ENCODE data around the gene HACE1.

HACE1 gene

DNA sequence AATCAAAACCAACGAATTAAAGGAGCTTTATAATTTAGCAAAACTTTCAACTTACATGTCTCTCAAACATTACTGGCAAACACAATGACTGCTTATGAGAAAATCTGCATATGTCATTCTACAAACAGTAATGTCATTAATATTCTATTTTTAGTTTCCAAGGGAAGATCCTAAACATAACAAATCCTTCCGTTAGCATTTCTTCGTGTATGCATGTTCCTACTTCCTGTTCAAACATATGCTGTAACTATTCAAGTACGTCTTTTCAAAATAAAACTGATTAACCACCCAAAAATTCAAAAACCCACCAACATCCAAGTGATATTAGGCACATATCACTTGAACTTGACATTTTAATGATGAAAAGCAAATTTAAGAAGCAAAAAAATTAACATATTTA lies 131.3 kb downstream of the HACE1 start:
- DNase-seq = no peak

DNA sequence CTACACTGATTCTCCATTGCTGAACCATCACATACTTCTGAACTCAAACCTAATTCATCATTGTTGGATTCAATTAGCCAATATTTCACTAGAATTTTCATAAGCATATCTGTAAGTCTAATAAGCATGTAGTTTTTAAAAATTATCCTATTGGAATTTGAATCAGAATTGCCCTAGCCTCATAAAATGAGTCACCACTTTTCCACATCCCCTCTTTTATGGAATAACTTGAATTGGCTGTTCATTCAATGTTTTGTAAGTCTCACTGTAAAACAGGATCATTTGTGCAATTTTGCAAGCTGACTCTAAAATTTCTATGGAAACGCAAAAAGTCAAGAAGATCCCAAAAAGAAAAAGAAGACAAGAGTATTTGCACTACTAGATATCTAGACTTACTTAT lies 141.0 kb downstream of the HACE1 start:
- no peak for DNase-seq

DNA sequence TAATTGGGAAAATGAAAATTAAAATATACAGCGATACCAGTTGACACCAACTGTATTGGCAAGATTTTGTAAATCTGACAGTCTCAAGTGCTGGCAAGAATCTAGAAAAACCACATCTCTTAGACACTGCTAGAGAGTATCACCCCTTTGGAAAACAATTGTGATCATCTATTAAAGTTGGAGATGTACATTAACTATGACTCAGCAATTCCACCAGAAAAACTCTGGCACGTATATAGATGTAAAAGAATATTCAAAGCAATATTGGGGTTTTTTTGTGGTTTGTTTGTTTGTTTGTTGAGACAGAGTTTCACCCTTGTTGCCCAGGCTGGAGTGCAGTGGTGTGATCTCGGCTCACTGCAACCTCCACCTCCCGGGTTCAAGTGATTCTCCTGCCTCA lies 142.9 kb downstream of the HACE1 start:
- no peak for DNase-seq

DNA sequence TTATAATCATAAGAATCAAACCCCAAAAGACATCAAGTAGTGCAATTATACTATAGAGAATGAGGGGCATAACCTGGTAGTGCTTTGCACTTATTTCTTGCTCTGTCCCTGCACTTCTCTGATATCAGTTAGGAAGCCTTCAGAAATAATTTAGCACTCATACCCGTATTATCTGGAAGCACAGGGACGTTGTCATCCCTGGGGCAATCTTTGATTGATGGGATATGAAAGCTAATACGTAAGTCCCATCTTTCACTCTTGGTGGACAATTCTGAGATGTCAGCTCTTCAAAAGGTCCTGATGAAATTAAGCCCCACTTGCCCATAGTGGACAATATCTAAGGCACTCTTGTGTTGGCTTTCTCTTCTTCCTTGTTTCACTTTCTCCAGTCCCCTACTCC lies 144.9 kb downstream of the HACE1 start:
- no peak for DNase-seq

DNA sequence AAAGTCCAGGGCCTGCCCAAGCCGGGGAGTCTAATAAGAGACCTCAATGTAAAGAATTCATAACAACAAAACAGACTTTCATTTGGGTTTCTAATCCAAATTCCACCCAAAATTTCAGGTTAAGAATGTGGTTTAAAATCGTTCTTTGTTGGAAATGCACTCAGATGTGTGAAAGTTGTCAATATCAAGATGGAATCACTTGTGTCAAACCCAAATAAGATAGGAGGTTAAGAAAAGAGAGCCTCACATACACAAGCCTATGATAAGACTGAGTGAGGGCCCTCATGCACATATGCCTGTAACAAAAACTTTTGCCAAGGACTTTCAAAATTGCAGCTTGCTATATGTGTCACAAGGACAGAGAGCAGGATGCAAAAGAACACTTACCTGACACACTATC lies 145.7 kb downstream of the HACE1 start:
- DNase-seq = no peak

DNA sequence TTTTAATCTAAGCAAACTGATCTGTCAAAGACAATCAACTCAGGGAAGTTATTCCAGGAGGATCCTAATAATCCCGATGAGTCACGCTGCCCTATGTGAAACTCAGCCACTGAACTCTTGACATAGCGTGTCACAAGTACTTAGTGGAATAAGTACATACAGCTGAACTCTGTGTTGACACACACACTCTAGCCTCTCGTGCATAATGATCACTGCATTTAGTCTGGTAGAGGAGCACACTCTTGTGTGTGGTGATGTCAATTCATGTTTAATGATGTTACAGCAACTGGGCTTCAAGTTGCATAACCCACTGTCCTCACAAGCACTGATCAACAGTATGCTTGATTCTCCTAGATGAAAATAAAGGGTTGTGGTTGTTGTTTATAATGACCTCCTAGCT lies 148.3 kb downstream of the HACE1 start:
- DNase-seq = no peak

DNA sequence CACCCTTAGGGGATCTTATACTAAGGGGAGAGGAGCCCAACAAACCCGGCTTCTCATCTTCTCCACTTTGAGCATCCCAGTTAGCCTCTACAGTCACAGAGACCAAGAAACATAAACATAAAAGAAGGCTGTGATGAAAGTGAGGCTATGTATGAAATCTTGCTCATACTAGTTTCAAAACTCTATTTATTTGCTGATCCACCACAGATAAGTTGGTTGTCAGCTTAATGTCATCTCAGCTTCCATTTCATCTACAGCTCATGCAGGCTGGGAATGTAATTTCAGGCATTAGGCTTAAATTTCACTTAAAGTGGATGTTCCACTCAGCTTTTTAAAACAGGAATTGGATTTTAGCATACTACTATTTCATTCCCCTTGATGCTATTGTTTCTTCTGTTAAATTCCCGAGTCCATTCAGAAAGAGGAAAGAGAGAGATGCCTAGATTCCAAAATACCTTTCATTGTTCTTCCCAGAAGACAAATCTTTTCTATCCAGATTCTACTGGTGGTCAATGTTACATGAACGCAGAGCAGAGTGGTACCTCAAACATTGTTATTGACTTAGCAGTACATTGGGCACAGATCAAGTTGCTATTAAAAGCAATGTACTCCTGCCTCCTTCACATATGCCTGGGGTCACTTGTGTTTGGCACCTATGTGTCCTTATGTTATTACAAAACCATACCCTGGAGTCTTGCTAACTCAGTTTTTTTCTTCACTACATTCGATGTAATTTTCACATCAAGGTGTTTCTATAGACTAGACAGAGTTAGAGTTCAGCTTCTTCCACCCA lies 149.0 kb downstream of the HACE1 start:
- no peak for DNase-seq

DNA sequence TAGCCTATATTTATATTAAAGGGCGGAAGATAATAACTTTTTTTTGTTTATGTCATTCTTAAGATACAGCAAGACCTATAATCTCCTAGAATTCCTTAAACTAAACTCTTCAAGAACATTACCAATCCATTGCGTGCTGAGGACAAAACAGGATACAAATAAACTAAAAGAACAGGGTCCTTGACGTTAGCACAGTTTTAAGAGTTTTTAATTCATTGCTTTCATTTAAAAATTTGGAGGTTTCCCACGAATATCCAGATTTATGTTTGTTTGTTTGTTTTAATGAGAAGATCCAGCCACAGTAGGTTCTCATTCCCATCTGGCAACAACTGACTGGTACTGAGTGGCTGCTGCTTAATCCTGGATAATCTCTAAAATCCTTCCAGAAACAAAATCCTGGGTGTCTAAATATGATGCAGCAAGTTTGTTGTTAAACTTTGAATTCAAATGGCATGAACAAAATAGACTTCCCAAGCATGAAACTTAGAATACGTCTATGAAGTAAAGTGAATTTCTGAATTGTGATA lies 153.7 kb downstream of the HACE1 start:
- DNase-seq = no peak

DNA sequence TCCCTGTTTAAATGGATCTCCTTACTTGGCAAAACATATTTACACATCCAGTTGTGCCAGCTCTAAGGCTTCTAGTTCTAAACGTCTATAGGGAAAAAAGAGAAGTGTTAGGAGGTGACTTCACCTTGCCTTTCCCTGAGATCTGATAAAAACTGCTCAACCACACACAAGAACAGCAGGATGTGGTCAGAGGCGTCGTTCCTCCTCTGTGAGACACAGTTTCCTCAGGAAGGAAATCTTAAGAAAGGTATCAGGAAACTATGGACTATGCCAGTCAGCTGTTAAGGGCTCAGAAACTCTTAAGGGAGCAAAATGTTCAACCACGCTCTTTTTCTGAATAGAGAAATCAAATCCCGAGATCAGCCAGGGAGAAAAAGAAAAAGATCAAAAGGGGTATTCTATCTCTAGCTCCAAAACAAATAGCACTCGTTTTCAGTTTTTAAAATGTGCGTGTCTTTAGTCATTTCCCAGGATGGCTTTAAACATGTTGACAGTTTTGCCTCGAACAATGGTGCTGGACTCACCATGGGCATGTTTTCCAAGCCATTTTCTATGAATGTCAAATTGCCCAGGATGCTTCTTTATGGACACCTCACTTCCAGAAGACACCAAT lies 154.5 kb downstream of the HACE1 start:
- DNase-seq = peak; percentile 41

DNA sequence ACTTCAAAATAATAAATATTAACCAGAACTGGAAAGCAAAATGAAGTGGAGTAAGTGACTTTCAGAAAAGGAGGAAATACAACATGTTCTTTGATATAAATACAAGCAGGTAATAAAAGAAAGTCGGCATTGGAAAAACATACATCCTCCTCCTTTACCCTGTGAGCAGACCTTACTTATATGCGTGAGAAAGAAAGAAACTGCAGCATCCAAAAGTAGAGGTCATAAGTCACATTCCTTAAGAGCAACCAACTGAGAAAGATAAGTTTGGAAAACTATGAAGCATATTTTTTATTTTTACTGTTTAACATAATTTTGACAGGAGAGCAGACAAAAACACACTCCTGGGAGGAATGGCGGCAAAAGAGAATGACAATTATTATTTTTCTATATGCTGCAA lies 155.5 kb downstream of the HACE1 start:
- no peak for DNase-seq

DNA sequence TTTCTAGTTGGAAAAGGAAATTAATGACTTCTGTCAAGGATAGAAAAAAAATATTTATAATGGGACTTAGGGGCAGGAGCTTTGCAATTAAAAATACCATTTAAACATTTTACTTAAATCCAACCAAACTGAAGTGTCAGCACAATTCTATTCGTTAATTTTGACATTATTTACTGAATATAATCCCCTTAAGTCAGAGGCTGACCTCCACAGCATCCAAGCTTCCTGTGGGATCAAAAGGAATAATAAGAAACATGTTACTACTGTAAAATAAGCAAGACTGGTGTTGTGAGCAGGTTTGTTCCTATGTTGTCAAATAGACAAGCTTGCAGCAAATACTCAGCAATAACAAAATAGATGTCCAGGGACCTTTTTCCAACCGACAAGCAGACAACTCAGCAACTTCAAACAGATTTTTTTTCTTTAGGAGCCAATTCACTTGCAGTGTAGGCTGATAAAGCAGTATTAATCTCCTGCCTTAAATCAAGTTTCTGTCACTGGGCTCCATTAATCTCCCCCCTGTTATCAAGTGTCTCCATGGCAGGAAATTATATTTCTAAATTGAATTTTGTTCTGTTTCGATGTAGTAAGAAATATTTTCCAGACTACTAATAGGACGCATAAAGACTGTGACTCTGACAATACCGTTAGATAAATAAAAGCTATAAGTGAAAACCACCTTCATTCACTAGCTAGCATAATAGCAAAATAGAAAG lies 157.4 kb downstream of the HACE1 start:
- DNase-seq = no peak

DNA sequence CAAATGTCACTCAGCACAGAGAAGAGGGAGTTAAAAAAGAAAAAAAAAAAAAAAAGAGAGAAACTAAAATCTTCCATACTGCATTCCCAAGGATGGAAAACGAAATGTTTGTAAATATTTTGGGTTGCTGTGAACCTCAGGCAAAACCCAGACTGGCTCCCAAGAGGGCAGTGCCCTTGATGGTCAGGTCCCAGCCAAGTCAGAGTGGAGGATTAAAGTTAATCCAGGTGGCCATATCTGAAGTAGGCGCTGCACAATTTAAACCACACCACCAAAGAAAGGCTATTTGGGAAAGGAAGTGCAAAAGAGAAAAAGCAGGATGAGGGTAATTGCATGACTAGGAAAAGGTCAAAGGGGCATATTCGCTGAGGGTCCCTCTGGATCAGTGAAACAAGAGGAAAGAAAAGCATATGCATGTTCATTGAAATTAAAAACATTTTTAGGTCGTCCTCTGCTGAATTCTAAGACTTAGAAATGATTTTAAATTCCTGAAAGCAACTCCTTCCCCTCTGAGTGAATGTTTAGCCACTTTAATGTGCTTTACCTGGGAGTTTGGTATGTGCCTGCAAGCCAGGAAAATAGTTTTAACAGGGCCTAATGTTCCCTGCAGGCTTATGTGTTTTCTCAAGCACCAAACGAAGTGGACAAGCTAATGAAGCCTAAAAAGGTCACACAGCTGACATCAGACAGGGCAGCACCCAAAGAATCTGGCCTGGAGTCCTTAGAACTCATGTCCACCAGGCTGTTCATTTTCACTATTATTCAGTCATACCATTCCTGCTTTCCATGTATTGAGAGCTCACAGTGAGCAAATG lies 159.1 kb downstream of the HACE1 start:
- no peak for DNase-seq

DNA sequence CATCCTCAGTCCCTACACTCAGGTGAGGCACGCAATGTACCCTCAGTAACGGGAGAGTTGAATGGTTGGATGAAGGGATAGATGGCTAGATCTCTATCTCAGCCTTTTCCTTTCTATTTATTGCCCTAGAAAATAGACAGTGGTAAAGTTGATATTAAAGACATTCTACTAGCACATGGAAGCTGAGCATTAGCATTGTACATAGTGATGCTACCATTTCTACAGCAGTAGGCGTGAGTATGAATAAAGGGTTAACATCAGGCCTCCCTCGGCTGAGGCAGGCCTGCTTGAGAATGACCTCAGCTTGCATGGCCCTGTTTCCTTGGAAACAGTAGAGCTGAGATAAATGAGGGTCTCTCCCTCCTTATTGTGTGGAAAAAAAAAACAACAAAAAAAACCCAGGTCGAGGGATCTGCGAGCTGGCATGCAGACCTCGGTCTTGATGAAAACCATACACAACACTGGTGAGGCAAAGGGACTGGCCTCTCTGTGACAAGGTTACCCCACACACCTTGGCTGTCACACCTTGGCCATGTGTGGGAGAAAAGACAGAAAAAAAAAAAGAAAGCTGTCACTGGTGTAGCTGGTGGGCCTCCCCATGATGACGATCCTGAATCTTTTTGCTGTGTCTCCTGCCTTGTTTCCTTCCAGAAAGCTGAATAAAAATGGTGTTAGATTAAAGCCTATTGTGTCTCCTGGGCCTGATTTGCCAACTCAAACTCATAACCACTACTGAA lies 160.0 kb downstream of the HACE1 start:
- no peak for DNase-seq

DNA sequence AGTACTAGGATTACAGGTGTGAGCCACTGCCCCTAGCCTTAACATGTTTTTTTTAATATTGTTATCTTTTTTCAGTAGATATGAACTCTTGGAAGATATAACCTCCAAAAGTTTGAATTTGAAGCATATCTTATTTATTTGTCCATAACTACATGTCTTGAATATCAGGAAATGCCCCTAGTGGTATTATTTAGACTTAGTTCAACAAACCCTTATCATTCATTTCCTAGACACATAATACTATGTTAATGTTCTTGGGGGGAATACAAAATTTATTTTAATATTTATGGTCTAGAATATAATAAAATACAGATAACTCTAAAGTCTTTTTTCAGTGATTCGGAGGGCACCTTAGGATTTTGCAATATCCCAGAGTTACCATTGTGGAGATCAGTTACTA lies 160.7 kb downstream of the HACE1 start:
- DNase-seq = no peak

DNA sequence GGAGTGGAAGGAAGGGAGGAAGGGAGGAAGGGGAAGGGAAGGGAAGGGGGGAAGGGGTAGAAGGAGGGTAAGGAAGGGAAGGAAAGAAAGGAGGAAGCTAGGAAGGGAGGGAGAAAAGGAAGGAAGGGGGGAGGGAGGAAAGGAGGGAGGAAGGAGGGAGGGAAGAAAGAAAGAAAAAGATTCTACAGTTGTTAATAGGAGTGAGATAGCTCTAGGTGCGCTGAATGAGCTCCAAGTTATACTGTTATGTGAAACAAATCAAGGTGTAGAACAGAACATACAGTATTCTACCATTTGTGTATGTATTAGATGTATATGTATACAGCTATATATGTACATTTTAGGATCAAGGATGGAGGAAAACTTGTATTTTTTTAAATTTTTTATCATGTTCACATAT lies 167.7 kb downstream of the HACE1 start:
- DNase-seq = no peak

DNA sequence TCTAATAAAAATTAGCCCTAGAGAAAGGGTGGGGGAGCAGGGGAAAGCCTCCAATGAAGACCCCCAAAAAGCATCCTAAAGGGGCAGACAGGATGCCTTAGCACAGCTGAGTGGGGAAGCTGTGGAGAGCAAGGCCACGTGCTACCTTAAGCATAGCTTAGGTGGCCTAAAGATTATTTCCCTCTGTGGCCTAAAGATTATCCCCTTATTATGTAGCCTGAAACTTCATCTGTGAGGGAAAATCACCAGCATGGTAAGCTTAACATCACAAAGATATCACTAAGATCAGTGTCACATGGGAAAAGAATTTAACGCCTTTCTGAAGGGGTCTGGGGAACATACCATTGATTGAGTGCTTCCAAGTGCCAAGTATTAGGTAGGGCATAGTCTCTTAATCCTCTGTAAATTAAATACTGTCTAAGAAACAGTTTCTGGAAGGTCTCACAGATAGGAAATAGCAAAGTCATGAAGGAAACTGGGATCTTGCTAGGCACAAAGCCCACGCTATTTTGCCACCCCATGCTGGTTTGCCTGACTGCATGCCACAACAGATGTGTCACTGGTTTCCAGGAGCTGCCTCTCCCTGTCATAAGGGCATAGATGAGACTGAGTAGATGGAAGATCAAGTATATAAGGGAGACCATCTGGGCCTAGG lies 170.0 kb downstream of the HACE1 start:
- DNase-seq = no peak

DNA sequence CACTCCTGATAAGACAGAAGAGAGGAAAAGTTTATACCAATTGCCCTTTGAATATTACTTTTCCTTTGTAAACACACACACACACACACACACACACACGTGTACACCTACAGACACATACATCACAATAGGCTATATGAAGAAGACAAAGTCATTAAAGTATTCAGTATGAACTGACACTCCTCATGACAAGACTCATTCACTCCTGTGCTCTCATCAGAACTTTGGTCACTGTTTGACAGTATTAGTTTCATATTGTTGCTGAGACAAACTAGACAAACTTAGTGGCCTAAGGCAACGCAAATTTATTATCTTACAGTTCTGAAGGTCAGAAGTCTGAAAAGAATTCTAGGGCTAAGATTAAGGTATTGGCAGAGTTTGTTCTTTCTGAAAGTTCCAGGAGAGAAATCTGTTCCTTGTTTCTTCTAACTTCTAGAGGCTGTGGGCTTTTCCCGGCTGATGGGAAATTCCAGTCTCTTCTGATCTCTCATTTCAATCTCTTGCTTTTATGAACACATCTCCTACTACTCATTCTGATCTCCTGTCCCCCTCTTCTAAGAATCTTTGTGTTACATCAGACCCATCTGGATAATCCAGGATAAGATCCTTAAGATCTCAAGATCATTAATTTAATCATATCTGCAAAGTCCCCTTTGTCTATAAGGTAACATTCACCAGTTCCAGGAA lies 171.3 kb downstream of the HACE1 start:
- DNase-seq = no peak

DNA sequence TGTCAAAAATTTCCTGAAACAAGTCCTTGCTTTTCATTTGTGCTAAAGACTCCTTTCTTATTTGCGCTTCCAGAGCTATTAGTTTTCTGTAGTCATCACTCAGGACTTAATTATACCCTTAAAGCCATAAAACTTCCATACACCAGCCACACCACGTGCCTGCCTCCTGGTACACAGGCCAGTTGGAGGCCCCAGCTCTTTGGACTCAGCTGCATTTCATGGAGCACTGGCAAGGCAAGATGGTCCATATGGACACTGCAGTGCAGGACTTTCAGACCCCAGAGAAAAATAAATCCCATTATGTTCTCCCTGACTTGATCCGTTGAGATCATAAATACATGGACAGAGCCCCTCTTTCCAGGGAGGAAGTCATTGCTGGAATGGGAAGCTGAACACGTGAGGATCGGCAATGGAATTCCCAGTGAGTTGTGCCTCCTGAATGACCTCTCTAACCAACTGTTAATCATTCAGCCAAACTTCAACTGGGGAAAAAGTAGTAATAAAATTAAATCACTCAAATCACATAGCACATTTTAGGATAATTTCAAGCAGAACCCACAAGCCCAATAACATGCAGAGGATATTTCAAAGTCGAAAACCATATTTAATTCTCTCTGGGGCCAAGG lies 173.1 kb downstream of the HACE1 start:
- no peak for DNase-seq

DNA sequence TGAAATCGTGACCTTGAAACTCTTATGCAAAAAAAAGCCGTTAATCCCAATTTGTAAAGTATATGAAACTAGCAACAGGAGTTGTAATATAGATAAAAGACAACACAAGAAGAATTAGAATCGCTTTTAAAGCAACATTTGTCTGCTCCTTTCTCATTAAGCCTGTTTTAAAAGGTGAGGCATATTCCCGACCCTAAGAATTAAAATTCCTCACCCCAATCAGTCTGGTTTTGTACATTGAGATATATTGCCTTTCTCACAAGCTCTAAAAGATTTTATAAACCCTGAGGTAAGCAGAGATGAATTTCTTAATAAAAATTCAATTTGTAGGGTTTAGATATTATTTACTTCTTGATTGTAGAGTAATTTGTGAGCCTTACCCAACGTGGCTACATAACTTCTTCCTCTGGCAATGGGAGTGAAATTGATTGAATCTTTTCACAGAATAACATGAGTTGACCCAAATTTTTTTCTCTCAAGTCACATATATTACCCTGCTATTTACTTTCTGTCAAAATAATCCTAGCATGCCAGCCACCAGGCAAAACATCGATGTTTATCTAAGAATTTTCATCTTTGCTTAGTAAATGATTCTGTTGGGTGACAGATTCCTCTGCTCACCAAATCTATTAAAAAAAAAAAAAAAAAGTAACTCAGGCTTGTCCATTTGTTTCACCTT lies 173.7 kb downstream of the HACE1 start:
- no peak for DNase-seq

DNA sequence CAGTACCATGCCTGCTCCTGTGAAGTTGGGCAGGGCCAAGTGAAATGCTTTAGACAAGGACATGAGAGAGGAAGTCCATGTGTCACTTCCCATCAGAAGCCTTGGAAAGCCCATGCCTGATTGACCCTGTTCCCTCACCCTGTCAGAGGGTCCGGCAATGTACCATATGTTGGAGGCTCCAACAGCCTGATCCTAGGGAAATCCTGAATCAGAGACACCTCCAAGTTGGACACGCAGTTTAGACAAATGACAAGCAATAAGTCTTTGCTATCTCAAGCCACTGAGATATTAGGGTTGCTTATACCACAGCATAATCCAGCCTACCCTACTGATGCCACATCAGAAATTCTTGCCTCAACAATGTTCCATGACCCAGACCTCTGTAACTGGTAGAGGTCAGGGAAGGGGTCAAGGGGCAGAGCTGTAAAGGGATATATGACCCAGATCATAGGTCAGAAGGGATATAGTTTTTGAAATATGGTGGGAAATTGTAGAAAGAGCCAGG lies 174.8 kb downstream of the HACE1 start:
- no peak for DNase-seq
